Testis (tissue), 2 donors: ENCODE measurements around the gene DCLK1.
"Not testable (repeated sequence)": the region's sequence is repeated elsewhere in the genome, so short reads cannot be mapped to it uniquely, and the experiment has no call there.

ENCODE experiments used
- CTCF ChIP-seq, 3 experiments: fragments of 450-650 bp in 2 of 3; fragments of 200-600 bp in 1 of 3; sonication (generic) in 1 of 3; IDR thresholded peaks; one replicate each; pipeline ENCODE4 v1.5.1; 2016 to 2019; ENCODE audit warnings: antibody characterized with exemption in 3 of 3, mild to moderate bottlenecking in 2 of 3, moderate library complexity in 1 of 3
- POLR2A ChIP-seq: fragments of 450-650 bp; IDR thresholded peaks from one replicate; pipeline ENCODE4 v1.6.1; 2017; ENCODE audit warnings: antibody characterized with exemption, mild to moderate bottlenecking, moderate library complexity

- TF ChIP-seq CTCF (IDR thresholded peaks at IDR 0.05); POLR2A: not testable (repeated sequence)
Measured at GRCh38 chr13:35966951-35967350, 164.2 kb downstream of the DCLK1 start.
